HCT116 (cell line): ENCODE measurements around the gene SRPK2. TPM values are rescaled to one million over a fixed set of nuclear protein-coding genes. Genes with fewer than 3 reads are reported as not detected.

Experiments used
- ATAC-seq: fragments of 200-7000 bp; cut with Tn5 transposase; 2 replicates; pipeline ENCODE4 v1.9.1; 2020; ENCODE audit warnings: mild to moderate bottlenecking, moderate library complexity
- BruUV-seq: library from RNA; stranded (reverse); fragments of 400-500 nt; replicated peaks from 2 replicates; lab custom pipeline; 2021; lab: Mats Ljungman, UMichigan
- CTCF ChIA-PET: fragments of 300-600 bp; sonication (Branson Sonifier 250); formaldehyde crosslinking; loops from one replicate; lab custom pipeline; 2021; ENCODE audit warnings: antibody characterized with exemption; lab: Charles Lee
- POLR2A ChIA-PET: fragments of 300-600, 350-600 bp; sonication (Branson Sonifier 250); formaldehyde crosslinking; loops from one replicate; lab custom pipeline; 2021; ENCODE audit warnings: antibody characterized with exemption; lab: Charles Lee
- RAD21 ChIA-PET, 2 experiments: fragments of 300-600 bp; sonication (Branson Sonifier 250); formaldehyde crosslinking; loops; one replicate each; lab custom pipeline; 2023; ENCODE audit warnings: low total read pairs in 2 of 2; ENCODE audit not compliant: uncharacterized antibody in 2 of 2, unreplicated experiment in 2 of 2, low non-redundant PET in 1 of 2; lab: Charles Lee
- DNase-seq: peaks from one replicate; pipeline ENCODE4 v3.0.0-alpha.2; 2010; ENCODE audit warnings: low read depth, low spot score
- H2AFZ ChIP-seq: fragments of 200-600 bp; shearing (Covaris generic), sonication (generic); 2 replicates; pipeline ENCODE4 v1.6.1; 2017; ENCODE audit warnings: low read depth, mixed run types, mixed read lengths, antibody characterized with exemption, low read length; ENCODE audit not compliant: poor library complexity, severe bottlenecking
- H3K27ac ChIP-seq: 2 replicates; pipeline ENCODE4 v1.5.1; 2012; ENCODE audit warnings: low read depth, low read length
- H3K27me3 ChIP-seq: fragments of 200-600 bp; sonication (generic); 2 replicates; pipeline ENCODE4 v1.6.1; 2016; ENCODE audit warnings: mixed run types, low read length, mixed read lengths; ENCODE audit not compliant: insufficient read depth
- H3K36me3 ChIP-seq, 2 experiments: fragments of 200-500 bp in 1 of 2; fragments of 200-600 bp in 1 of 2; sonication (Bioruptor generic) in 1 of 2; sonication (generic) in 1 of 2; 2 replicates each; pipeline versions ENCODE4 v1.5.1 to v1.6.1; 2014 to 2016; ENCODE audit warnings: low read length in 2 of 2, inconsistent platforms in 1 of 2, mixed read lengths in 1 of 2, mixed run types in 1 of 2; ENCODE audit not compliant: insufficient read depth in 2 of 2, control insufficient read depth in 1 of 2
- H3K4me1 ChIP-seq, 2 experiments: fragments of 200-600 bp in 1 of 2; sonication (generic) in 1 of 2; 2 replicates each; pipeline versions ENCODE4 v1.5.1 to v1.6.1; 2012 to 2017; ENCODE audit warnings: low read length in 2 of 2, inconsistent platforms in 1 of 2, mild to moderate bottlenecking in 1 of 2, mixed read lengths in 1 of 2, mixed run types in 1 of 2, moderate library complexity in 1 of 2; ENCODE audit not compliant: insufficient read depth in 2 of 2, control insufficient read depth in 1 of 2
- H3K4me2 ChIP-seq: fragments of 200-600 bp; sonication (generic); 2 replicates; pipeline ENCODE4 v1.6.1; 2017; ENCODE audit warnings: mixed run types, low read length, mixed read lengths
- H3K4me3 ChIP-seq, 2 experiments: fragments of 200-600 bp in 1 of 2; sonication (generic) in 1 of 2; replicated peaks in 1 of 2; 2 replicates each; pipeline ENCODE4 v1.5.1; 2011 to 2016; ENCODE audit warnings: low read length in 2 of 2, control low read depth in 1 of 2, low read depth in 1 of 2, mild to moderate bottlenecking in 1 of 2, mixed read lengths in 1 of 2, mixed run types in 1 of 2
- H3K79me2 ChIP-seq: fragments of 200-600 bp; sonication (generic); 2 replicates; pipeline ENCODE4 v1.6.1; 2017; ENCODE audit warnings: mild to moderate bottlenecking, mixed run types, low read length, moderate library complexity, mixed read lengths; ENCODE audit not compliant: insufficient read depth
- H3K9ac ChIP-seq: fragments of 200-600 bp; sonication (generic); 2 replicates; pipeline ENCODE4 v1.6.1; 2016; ENCODE audit warnings: low read length, mixed read lengths
- H3K9me2 ChIP-seq: fragments of 200-600 bp; sonication (generic), shearing (Covaris generic); 2 replicates; pipeline ENCODE4 v1.6.1; 2017; ENCODE audit warnings: mixed run types, mild to moderate bottlenecking, moderate library complexity; ENCODE audit not compliant: insufficient read depth
- H3K9me3 ChIP-seq, 2 experiments: fragments of 200-500 bp in 1 of 2; fragments of 200-600 bp in 1 of 2; sonication (Bioruptor generic) in 1 of 2; sonication (generic) in 1 of 2; 2 replicates each; pipeline ENCODE4 v1.6.1; 2014 to 2017; ENCODE audit warnings: low read length in 2 of 2, mixed read lengths in 2 of 2, inconsistent platforms in 1 of 2, low read depth in 1 of 2, mild to moderate bottlenecking in 1 of 2, mixed run types in 1 of 2, moderate library complexity in 1 of 2; ENCODE audit not compliant: control insufficient read depth in 1 of 2, insufficient read depth in 1 of 2
- H4K20me1 ChIP-seq: fragments of 200-600 bp; sonication (generic), shearing (Covaris generic); 2 replicates; pipeline ENCODE4 v1.6.1; 2017; ENCODE audit warnings: mixed run types, mild to moderate bottlenecking, moderate library complexity; ENCODE audit not compliant: insufficient read depth
- EZH2 ChIP-seq: fragments of 200-600 bp; sonication (generic); IDR thresholded peaks from 2 replicates; pipeline ENCODE4 v1.6.1; 2017; ENCODE audit warnings: antibody characterized with exemption, mixed run types
- JUND ChIP-seq: IDR thresholded peaks from 2 replicates; pipeline ENCODE4 v1.6.1; 2012
- POLR2AphosphoS5 ChIP-seq: IDR thresholded peaks from 2 replicates; pipeline ENCODE4 v1.6.1; 2011; ENCODE audit warnings: mild to moderate bottlenecking, low read depth, low read length, moderate library complexity
- RAD21 ChIP-seq: IDR thresholded peaks from 2 replicates; pipeline ENCODE4 v1.6.1; 2012; ENCODE audit warnings: low read depth, mild to moderate bottlenecking
- REST ChIP-seq: IDR thresholded peaks from 2 replicates; pipeline ENCODE4 v1.6.1; 2012; ENCODE audit warnings: low read depth
- SP1 ChIP-seq: IDR thresholded peaks from 2 replicates; pipeline ENCODE4 v1.6.1; 2012; ENCODE audit warnings: low read depth
- SRF ChIP-seq: IDR thresholded peaks from 2 replicates; pipeline ENCODE4 v1.6.1; 2012; ENCODE audit warnings: low read depth
- ZFX ChIP-seq: fragments of 450-650 bp; IDR thresholded peaks from 2 replicates; pipeline ENCODE4 v1.6.1; 2017
- ZNF274 ChIP-seq: fragments of 200-500 bp; sonication (Bioruptor generic); IDR thresholded peaks from 2 replicates; pipeline ENCODE4 v1.6.1; 2014; ENCODE audit warnings: mild to moderate bottlenecking, low read depth, low read length, inconsistent platforms
- intact Hi-C: fragments of 100-400 bp; cut with micrococcal nuclease; formaldehyde crosslinking; loops from 2 replicates; pipeline ENCODE4 v1.10.0; 2022
- total RNA-seq: library from RNA; stranded (reverse); gene quantifications from one replicate; pipeline ENCODE4 v1.2.1, GENCODE V29; 2021; ENCODE audit not compliant: unreplicated experiment
- TF ChIP-seq, protein P1 (sequence below), 3 experiments: fragments of 200-600 bp in 1 of 3; sonication (generic) in 1 of 3; IDR thresholded peaks in 2 of 3; conservative IDR thresholded peaks in 1 of 3; 2 replicates each; pipeline ENCODE4 v1.5.1; 2012 to 2017; ENCODE audit warnings: low read depth in 2 of 3, low read length in 2 of 3, antibody characterized with exemption in 1 of 3, borderline replicate concordance in 1 of 3, control low read depth in 1 of 3, mild to moderate bottlenecking in 1 of 3, mixed read lengths in 1 of 3, mixed run types in 1 of 3, moderate library complexity in 1 of 3; ENCODE audit not compliant: insufficient read depth in 1 of 3
- TF ChIP-seq, protein P2 (sequence below): IDR thresholded peaks from 2 replicates; pipeline ENCODE4 v1.6.1; 2012

Gene SRPK2
- total RNA-seq, 1 experiment from 2014 or later: 37.4 TPM

DNA sequence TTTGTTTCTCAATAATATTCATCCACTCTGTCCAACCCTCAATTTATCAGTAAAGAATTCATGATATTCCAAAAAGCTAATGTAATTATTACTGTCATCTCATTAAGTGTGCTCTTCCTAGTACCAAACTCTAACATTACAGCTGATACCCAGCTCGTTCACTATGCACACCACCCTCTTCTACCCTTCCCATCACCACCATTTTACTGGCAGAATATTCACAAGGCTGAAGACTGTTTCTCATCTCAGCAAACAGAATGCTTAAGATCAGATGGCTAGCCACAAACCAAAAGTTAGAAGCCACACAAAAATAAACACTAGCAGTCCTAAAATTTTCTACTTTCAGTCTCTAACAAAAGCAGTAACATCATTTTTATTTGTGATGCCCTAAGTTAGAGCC is 121.5 kb downstream of the SRPK2 start:
- TF ChIP-seq ZNF274 (no peak), EZH2 (no peak), JUND (no peak), RAD21 (no peak), ZFX (no peak), REST (no peak), SP1 (no peak), SRF (no peak), POLR2AphosphoS5 (no peak)
- TF ChIP-seq, protein P1, sequence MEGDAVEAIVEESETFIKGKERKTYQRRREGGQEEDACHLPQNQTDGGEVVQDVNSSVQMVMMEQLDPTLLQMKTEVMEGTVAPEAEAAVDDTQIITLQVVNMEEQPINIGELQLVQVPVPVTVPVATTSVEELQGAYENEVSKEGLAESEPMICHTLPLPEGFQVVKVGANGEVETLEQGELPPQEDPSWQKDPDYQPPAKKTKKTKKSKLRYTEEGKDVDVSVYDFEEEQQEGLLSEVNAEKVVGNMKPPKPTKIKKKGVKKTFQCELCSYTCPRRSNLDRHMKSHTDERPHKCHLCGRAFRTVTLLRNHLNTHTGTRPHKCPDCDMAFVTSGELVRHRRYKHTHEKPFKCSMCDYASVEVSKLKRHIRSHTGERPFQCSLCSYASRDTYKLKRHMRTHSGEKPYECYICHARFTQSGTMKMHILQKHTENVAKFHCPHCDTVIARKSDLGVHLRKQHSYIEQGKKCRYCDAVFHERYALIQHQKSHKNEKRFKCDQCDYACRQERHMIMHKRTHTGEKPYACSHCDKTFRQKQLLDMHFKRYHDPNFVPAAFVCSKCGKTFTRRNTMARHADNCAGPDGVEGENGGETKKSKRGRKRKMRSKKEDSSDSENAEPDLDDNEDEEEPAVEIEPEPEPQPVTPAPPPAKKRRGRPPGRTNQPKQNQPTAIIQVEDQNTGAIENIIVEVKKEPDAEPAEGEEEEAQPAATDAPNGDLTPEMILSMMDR (IDR thresholded peaks at IDR 0.05 in 2 of 3, conservative IDR thresholded peaks at IDR 0.05 in 1 of 3; ENCODE audit: borderline replicate concordance in 1 of 3, insufficient read depth in 1 of 3, low read depth in 2 of 3, low read length in 2 of 3): no peak
- TF ChIP-seq, protein P2, sequence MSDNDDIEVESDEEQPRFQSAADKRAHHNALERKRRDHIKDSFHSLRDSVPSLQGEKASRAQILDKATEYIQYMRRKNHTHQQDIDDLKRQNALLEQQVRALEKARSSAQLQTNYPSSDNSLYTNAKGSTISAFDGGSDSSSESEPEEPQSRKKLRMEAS: no peak
- TF ChIP-seq, all 23 proteins: peak for 0
- Histone ChIP-seq H3K36me3 (no peaks in the 10 kb centered on the region), H3K4me3 (no peak overlapping the region), H3K9ac (no peak overlapping the region), H2AFZ (no peak overlapping the region), H3K79me2 (peaks cover 11% of the 10 kb centered on the region), H4K20me1 (no peaks in the 10 kb centered on the region), H3K27ac (no peak overlapping the region), H3K9me3 (no peaks in the 10 kb centered on the region), H3K27me3 (no peaks in the 10 kb centered on the region), H3K9me2 (no peaks in the 10 kb centered on the region), H3K4me2 (no peak overlapping the region), H3K4me1 (peaks cover 3 to 21% of the 10 kb centered on the region in 2 experiments; a peak in 3 of 4 replicates)
- ATAC-seq (no peak), DNase-seq (no peak)
- ChIA-PET RAD21 (no interaction called here), CTCF (no interaction called here), POLR2A (no interaction called here)
- intact Hi-C loops: no loop called here
- no TSS peak for BruUV-seq
